Astrocyte of the cerebellum (primary cell): Measurements from ENCODE around the gene ZFR2.

Experiments used
- DNase-seq: peaks from one replicate; pipeline ENCODE4 v3.0.0-alpha.2; 2011; ENCODE audit warnings: low read depth
- H3K4me3 ChIP-seq: 2 replicates; pipeline ENCODE4 v1.5.1; 2011; ENCODE audit warnings: mild to moderate bottlenecking, low read depth, low read length, moderate library complexity
- in situ Hi-C: cut with HindIII; loops from 2 replicates; pipeline ENCODE4 v1.10.0; 2017; ENCODE audit warnings: low sequenced_read_pairs
- TF ChIP-seq, protein P1 (sequence below): IDR thresholded peaks from 2 replicates; pipeline ENCODE4 v1.5.1; 2012; ENCODE audit warnings: low read length, low read depth, moderate library complexity, mild to moderate bottlenecking; ENCODE audit errors: missing control alignments

The ZFR2 gene

GRCh38 chr19:3873151-3873550 lies 4.3 kb upstream of the ZFR2 start:
- in situ Hi-C loops: no loop called here
- DNase-seq: no peak
- H3K4me3 ChIP-seq: no peak overlapping the region
- TF ChIP-seq, protein P1, sequence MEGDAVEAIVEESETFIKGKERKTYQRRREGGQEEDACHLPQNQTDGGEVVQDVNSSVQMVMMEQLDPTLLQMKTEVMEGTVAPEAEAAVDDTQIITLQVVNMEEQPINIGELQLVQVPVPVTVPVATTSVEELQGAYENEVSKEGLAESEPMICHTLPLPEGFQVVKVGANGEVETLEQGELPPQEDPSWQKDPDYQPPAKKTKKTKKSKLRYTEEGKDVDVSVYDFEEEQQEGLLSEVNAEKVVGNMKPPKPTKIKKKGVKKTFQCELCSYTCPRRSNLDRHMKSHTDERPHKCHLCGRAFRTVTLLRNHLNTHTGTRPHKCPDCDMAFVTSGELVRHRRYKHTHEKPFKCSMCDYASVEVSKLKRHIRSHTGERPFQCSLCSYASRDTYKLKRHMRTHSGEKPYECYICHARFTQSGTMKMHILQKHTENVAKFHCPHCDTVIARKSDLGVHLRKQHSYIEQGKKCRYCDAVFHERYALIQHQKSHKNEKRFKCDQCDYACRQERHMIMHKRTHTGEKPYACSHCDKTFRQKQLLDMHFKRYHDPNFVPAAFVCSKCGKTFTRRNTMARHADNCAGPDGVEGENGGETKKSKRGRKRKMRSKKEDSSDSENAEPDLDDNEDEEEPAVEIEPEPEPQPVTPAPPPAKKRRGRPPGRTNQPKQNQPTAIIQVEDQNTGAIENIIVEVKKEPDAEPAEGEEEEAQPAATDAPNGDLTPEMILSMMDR: no peak

- TF ChIP-seq, protein P1: no peak
- no peak overlapping the region for H3K4me3 ChIP-seq
- in situ Hi-C loops: loop anchor here (5.0 kb wide), 1 partner anchor 36 kb away; no protein-coding TSS in a partner anchor
- DNase-seq: no peak
Observed at GRCh38 chr19:3867971-3868769, 668 bp downstream of the ZFR2 start.

GRCh38 chr19:3866910-3867638 lies 1.8 kb downstream of the ZFR2 start:
- in situ Hi-C loops: loop anchor here (5.0 kb wide), 1 partner anchor 35 kb away; no protein-coding TSS in a partner anchor
- no peak for DNase-seq
- TF ChIP-seq, protein P1: no peak
- no peak overlapping the region for H3K4me3 ChIP-seq

DNA sequence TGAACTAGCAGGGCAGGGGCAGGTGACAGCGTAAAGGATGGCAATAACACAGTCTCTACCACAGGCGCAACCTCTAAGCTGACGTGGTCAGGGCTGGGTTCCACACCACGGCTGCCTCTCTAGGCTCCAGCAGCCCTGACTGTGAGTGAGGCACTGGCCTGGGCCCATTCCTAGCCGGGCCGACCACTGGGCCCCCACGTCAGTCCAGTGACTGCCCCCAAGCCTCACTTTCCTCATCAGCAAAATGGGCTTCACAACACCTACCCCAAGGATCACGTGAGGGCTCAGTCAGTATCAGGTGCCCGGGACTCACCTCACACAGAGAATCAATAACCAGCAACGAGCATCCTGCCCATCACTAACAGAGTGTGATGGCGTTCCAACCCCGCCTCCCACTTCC lies 5.2 kb downstream of the ZFR2 start:
- TF ChIP-seq, protein P1: no peak

DNA sequence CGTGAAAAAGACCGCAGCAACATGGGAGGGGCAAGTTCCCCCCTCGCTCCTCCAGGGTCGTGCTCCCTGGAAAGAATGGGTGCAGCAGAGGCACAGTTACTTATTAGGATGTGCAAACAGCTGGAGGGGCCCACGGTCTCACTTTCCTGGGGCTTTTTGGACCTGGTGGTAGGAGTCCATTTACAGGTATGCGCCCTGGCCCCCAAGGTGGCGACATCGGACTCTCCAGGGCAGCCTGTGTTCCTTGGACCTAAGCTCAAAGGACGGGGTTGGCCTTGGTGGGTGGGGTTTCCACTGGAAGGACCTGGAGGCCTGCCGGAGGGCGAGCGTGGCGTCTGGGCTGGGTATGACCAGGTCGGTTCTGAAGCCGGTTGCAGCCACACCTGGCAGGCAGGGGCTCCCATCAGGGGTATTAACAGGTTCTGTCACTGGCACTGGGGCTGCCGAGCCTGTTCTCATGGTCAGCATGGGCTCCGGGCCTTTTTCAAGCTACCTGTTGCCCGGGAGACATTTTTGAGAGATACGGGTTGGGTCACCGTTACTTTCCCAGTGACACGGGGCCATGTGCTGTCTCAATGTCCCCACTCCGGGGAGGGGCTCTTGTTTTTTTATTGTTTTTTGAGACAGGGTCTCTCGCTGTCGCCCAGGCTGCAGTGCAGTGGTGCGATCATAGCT lies 5.9 kb downstream of the ZFR2 start:
- in situ Hi-C loops: no loop called here
- DNase-seq: no peak
- no peak overlapping the region for H3K4me3 ChIP-seq
- TF ChIP-seq, protein P1: no peak

More for the DNA sequence above, 5.2 kb downstream of the ZFR2 start:
- in situ Hi-C loops: no loop called here
- no peak overlapping the region for H3K4me3 ChIP-seq
- no peak for DNase-seq

- TF ChIP-seq, protein P1: no peak
- in situ Hi-C loops: no loop called here
- no peak for DNase-seq
- H3K4me3 ChIP-seq: no peak overlapping the region
Observed at GRCh38 chr19:3860499-3860898, 8.3 kb downstream of the ZFR2 start.
